ENCODE data around the gene PAOX. TPM values are rescaled to one million over a fixed set of nuclear protein-coding genes. Genes with fewer than 3 reads are reported as not detected.
"Not testable (repeated sequence)": the region's sequence is repeated elsewhere in the genome, so short reads cannot be mapped to it uniquely, and the experiment has no call there.

PAOX gene
- total RNA-seq, 4 donors from 2014 or later, result 3.5 to 11.0 (median 9.9) TPM

GRCh38 chr10:133422223-133422806 lies 43.3 kb downstream of the PAOX start:
- intact Hi-C loops (cut with DNase I), result no loop called here
- no peak overlapping the region for H3K4me3 ChIP-seq (replicated peaks in 1 of 3)
- H3K36me3 ChIP-seq, result peaks cover 17 to 23% of the 10 kb centered on the region in 2 donors
- DNase-seq, result no peak
- no peaks in the 10 kb centered on the region for H3K9me3 ChIP-seq
- no peak for TF ChIP-seq POLR2A (IDR thresholded peaks at IDR 0.05)
- H3K27me3 ChIP-seq, result no peaks in the 10 kb centered on the region
- peaks cover 0 to 6% of the 10 kb centered on the region in 2 donors for H3K4me1 ChIP-seq
- 79 to 86% methylated on average over 9 to 16 of the region's 16 CpGs for WGBS, 2 donors
- no peak overlapping the region for H3K27ac ChIP-seq

DNA sequence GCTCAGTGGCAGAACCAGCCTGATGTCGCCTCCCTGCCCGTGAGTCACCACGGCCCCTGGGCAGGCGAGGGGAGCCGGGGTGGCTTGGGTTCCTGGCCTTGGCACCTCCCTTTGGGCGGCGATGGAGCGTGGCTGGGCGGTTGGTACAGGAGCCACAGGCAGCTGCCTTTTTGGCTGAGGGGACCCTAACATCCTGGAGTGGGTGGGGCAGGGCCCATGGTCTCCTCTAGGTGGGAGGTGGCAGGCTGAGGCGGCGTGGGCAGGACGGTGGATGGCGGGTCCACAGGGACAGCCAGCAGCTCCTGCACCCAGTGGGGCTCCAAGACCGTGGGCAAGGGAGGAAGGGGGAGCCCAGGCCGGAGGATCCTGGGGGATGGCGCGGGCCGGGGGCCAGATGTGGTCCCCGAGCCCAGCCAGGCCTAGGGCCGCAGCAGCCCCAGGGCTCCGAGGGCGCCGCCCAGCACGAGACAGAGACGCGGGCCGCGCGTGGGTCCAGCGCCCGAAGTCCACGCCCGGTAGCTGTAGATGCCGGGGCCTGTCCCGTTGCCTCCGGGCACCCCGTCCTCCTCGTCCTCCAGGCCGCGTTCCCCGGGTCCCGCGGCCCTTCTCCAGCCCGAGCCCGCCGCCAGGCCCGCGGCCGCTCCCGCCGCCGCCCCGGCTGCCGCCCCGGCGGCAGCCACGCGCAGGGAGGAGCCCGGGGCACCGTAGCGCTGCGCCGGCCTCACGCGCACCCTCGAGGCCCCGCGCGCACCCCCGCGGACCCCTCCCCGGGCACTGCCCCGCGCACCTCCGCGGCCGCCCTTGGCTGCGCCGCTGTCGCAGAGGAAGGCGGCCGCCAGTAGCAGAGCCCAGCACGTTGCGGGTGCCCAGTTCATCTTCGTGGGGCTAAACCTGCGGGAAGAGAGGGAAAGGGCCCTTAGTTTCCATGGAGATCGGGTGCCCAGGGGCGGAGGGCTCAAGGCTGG lies 44.0 kb downstream of the PAOX start:
- Histone ChIP-seq H3K4me3 (replicated peaks in 1 of 3) (no peak overlapping the region), H3K4me1 (peaks cover 0 to 6% of the 10 kb centered on the region in 2 donors), H3K36me3 (peaks cover 17 to 23% of the 10 kb centered on the region in 2 donors), H3K27me3 (no peaks in the 10 kb centered on the region), H3K27ac (no peak overlapping the region), H3K9me3 (no peaks in the 10 kb centered on the region)
- intact Hi-C loops (cut with DNase I), result no loop called here
- TF ChIP-seq, protein P1, sequence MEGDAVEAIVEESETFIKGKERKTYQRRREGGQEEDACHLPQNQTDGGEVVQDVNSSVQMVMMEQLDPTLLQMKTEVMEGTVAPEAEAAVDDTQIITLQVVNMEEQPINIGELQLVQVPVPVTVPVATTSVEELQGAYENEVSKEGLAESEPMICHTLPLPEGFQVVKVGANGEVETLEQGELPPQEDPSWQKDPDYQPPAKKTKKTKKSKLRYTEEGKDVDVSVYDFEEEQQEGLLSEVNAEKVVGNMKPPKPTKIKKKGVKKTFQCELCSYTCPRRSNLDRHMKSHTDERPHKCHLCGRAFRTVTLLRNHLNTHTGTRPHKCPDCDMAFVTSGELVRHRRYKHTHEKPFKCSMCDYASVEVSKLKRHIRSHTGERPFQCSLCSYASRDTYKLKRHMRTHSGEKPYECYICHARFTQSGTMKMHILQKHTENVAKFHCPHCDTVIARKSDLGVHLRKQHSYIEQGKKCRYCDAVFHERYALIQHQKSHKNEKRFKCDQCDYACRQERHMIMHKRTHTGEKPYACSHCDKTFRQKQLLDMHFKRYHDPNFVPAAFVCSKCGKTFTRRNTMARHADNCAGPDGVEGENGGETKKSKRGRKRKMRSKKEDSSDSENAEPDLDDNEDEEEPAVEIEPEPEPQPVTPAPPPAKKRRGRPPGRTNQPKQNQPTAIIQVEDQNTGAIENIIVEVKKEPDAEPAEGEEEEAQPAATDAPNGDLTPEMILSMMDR (IDR thresholded peaks at IDR 0.05), result no peak
- no peak for TF ChIP-seq POLR2A (IDR thresholded peaks at IDR 0.05)
- DNase-seq, result no peak
- WGBS, 2 donors, result 42 to 71% methylated on average over 11 to 26 of the region's 88 CpGs

DNA sequence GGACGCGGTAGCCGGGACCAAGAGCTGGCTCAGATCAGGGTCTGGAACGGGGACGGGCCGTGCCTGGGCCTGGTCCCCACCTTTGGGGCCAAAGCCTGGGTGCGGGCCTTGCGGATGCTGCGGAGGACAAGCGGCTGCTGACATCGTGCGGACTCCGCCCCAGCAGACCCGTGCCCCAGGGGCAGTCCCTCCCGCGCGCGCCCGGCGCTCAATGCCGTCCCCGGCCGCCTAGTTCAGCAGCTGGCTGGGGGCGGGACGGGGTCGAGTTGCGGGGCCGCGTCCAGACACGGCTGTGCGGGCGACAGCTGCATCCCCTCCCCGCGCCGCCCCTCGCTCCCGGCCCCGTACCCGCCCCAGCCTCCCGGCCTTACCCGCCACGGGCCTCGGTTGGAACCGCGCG lies 45.0 kb downstream of the PAOX start:
- H3K4me1 ChIP-seq; H3K27ac ChIP-seq; DNase-seq; H3K4me3 ChIP-seq (replicated peaks in 1 of 3); H3K9me3 ChIP-seq; H3K27me3 ChIP-seq; intact Hi-C loops (cut with DNase I): not testable (repeated sequence)
- no CpG with 5 or more reads among the region's 46 CpGs for WGBS, 2 donors
- peaks cover 17 to 22% of the 10 kb centered on the region in 2 donors for H3K36me3 ChIP-seq

DNA sequence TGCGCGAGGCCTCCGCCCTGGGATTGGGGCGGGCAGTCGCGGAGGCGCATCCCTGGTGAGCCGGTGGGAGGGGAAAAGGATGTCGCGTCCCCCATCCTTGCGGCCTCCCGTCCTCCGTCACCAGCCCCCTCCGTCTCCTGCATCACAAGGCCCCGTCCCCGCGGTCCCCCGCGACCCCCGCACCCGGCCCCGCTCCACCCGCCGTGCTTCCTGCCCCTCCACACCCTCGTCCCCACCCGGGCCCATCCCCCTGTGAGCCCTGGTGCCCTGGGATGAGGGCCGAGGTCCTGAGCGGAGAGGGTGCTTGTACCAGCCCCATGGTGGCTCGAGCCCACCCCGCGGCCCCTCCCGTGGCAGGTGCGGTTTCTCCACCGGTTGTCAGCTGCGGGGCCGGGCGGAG lies 45.5 kb downstream of the PAOX start, which contains the start of gene SPRN:
Gene SPRN, minus strand, starts transcription at position 25 of the 400 bp plus-strand sequence. CDS start 944 bp downstream, outside the sequence.
- H3K27me3 ChIP-seq; H3K9me3 ChIP-seq; H3K4me1 ChIP-seq; intact Hi-C loops (cut with DNase I); DNase-seq; H3K27ac ChIP-seq; H3K4me3 ChIP-seq (replicated peaks in 1 of 3): not testable (repeated sequence)
- H3K36me3 ChIP-seq, result peaks cover 12 to 17% of the 10 kb centered on the region in 2 donors
- no CpG with 5 or more reads among the region's 37 CpGs for WGBS, 2 donors

GRCh38 chr10:133429571-133429970 lies 50.5 kb downstream of the PAOX start:
- H3K27ac ChIP-seq; H3K36me3 ChIP-seq; H3K27me3 ChIP-seq; intact Hi-C loops (cut with DNase I); H3K4me3 ChIP-seq (replicated peaks in 1 of 3); H3K9me3 ChIP-seq; DNase-seq; H3K4me1 ChIP-seq: not testable (repeated sequence)
- 83 to 88% methylated on average over 4 of the region's 4 CpGs for WGBS, 2 donors

- H3K9me3 ChIP-seq; H3K27me3 ChIP-seq; H3K4me3 ChIP-seq (replicated peaks in 1 of 3); DNase-seq; H3K27ac ChIP-seq; H3K4me1 ChIP-seq; intact Hi-C loops (cut with DNase I); H3K36me3 ChIP-seq: not testable (repeated sequence)
- 20 to 100% methylated on average over 1 to 2 of the region's 9 CpGs for WGBS, 2 donors
Observed at GRCh38 chr10:133431888-133432613, 53.0 kb downstream of the PAOX start.

DNA sequence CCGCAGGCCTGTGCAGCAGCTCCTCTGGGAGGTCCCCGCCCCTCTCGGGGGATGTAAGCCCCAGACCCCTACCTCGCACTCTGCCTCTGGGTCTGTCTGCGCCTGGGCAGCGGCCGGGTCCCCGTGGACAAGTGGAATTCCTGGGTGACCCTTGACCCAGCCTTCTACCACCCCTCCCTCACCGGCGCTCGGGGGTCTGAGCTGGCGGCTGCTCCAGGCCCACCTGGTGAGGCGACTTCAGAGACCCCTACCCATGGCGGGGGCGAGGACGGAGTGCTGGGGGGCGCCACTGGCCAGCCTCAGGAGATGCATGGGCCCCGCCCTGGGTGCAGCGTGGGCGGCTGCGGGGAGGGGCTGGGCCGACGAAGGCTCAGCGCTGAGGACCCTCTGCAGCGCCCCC lies 53.7 kb downstream of the PAOX start:
- H3K27me3 ChIP-seq; intact Hi-C loops (cut with DNase I); H3K9me3 ChIP-seq; DNase-seq; H3K27ac ChIP-seq; H3K4me3 ChIP-seq (replicated peaks in 1 of 3); H3K36me3 ChIP-seq; H3K4me1 ChIP-seq: not testable (repeated sequence)
- WGBS, 2 donors, result no CpG with 5 or more reads among the region's 25 CpGs

All from thyroid gland (tissue), 4 donors.